ENCODE data around the gene TMEM252. TPM values are rescaled to one million over a fixed set of nuclear protein-coding genes. Genes with fewer than 3 reads are reported as not detected.
A peak's percentile ranks its signal among the peaks of the same experiment; 100 is the strongest.

Gene TMEM252
- total RNA-seq, result not detected

- no peaks in the 10 kb centered on the region for H3K27me3 ChIP-seq
- H3K27ac ChIP-seq, result peak within 1 kb of the TSS; percentile 46
- H3K4me1 ChIP-seq, result no peaks in the 10 kb centered on the region
- peak within 1 kb of the TSS in 1 of 2 donors; percentile 71 for H3K9ac ChIP-seq (ENCODE audit: low read depth in 2 of 2, low read length in 2 of 2)
- H3K36me3 ChIP-seq, result no peaks in the 10 kb centered on the region
- TF ChIP-seq CTCF (IDR thresholded peaks at IDR 0.05), result no peak
- intact Hi-C loops (cut with DNase I), result no loop called here
- H3K4me3 ChIP-seq, result no peak within 1 kb of the TSS
- no peaks in the 10 kb centered on the region for H3K9me3 ChIP-seq
- DNase-seq, result no peak
Observed at GRCh38 chr9:68540712-68541535, at the start of gene TMEM252. TSS of gene TMEM252 (minus strand) at chr9:68540883. CDS start at chr9:68540814, 69 bp downstream.

GRCh38 chr9:68585034-68585761, 44.5 kb upstream of the TMEM252 start:
- H3K27ac ChIP-seq, result no peak overlapping the region
- H3K27me3 ChIP-seq, result no peaks in the 10 kb centered on the region
- no peaks in the 10 kb centered on the region for H3K36me3 ChIP-seq
- no peak overlapping the region for H3K4me3 ChIP-seq
- no peak overlapping the region for H3K9ac ChIP-seq (ENCODE audit: low read depth in 2 of 2, low read length in 2 of 2)
- intact Hi-C loops (cut with DNase I), result loop anchor here (10.0 kb wide), 1 partner anchor 410 kb away; no protein-coding TSS in a partner anchor
- no peaks in the 10 kb centered on the region for H3K4me1 ChIP-seq
- DNase-seq, result no peak
- H3K9me3 ChIP-seq, result no peaks in the 10 kb centered on the region
- no peak for TF ChIP-seq CTCF (IDR thresholded peaks at IDR 0.05)

GRCh38 chr9:68584189-68585033, 43.7 kb upstream of the TMEM252 start:
- Histone ChIP-seq H3K4me3 (no peak overlapping the region), H3K27me3 (no peaks in the 10 kb centered on the region), H3K4me1 (no peaks in the 10 kb centered on the region), H3K27ac (no peak overlapping the region), H3K36me3 (no peaks in the 10 kb centered on the region), H3K9me3 (no peaks in the 10 kb centered on the region), H3K9ac (ENCODE audit: low read depth in 2 of 2, low read length in 2 of 2) (no peak overlapping the region)
- intact Hi-C loops (cut with DNase I), result loop anchor here (5.0 to 10.0 kb wide), 3 partner anchors 103 to 410 kb away; no protein-coding TSS in a partner anchor
- peak; percentile 92 for DNase-seq
- TF ChIP-seq CTCF (IDR thresholded peaks at IDR 0.05), result peak; percentile 98

- Histone ChIP-seq H3K27ac (no peak overlapping the region), H3K4me1 (no peaks in the 10 kb centered on the region), H3K27me3 (no peaks in the 10 kb centered on the region), H3K9ac (ENCODE audit: low read depth in 2 of 2, low read length in 2 of 2) (no peak overlapping the region), H3K36me3 (no peaks in the 10 kb centered on the region), H3K4me3 (no peak overlapping the region), H3K9me3 (no peaks in the 10 kb centered on the region)
- intact Hi-C loops (cut with DNase I), result loop anchor here (5.0 to 10.0 kb wide), 3 partner anchors 106 to 413 kb away; no protein-coding TSS in a partner anchor
- no peak for DNase-seq
- TF ChIP-seq CTCF (IDR thresholded peaks at IDR 0.05), result no peak
Observed at GRCh38 chr9:68581696-68582095, 41.0 kb upstream of the TMEM252 start.

Data from colonic mucosa (tissue), 4 donors.